Inflammatory macrophage treated with lipopolysaccharide for 1 hour (primary cell): ENCODE measurements around the gene FBXL20.
"Not testable (repeated sequence)": the region's sequence is repeated elsewhere in the genome, so short reads cannot be mapped to it uniquely, and the experiment has no call there.

Source experiments
- DNase-seq, 2 donors: peaks; one replicate each; pipeline ENCODE4 v3.0.0-alpha.2; 2020 to 2022

The FBXL20 gene

GRCh38 chr17:39325528-39326240, 75.7 kb downstream of the FBXL20 start:
- DNase-seq: peak; percentile 71 to 80

- DNase-seq: peak; percentile 32 to 46
Measured at GRCh38 chr17:39318636-39319035, 82.8 kb downstream of the FBXL20 start.

GRCh38 chr17:39306509-39307212, 94.8 kb downstream of the FBXL20 start:
- peak; percentile 17 to 39 for DNase-seq

- no peak for DNase-seq
Measured at GRCh38 chr17:39305978-39306377, 95.4 kb downstream of the FBXL20 start.

- no peak for DNase-seq
Measured at GRCh38 chr17:39304188-39304587, 97.2 kb downstream of the FBXL20 start.

- DNase-seq: no peak
Measured at GRCh38 chr17:39294060-39294459, 107.4 kb downstream of the FBXL20 start.

GRCh38 chr17:39292546-39292945, 108.9 kb downstream of the FBXL20 start:
- not testable (repeated sequence) for DNase-seq

- not testable (repeated sequence) for DNase-seq
Measured at GRCh38 chr17:39286513-39286912, 114.9 kb downstream of the FBXL20 start.

- DNase-seq: no peak
Measured at GRCh38 chr17:39284685-39285084, 116.7 kb downstream of the FBXL20 start.

- DNase-seq: no peak
Measured at GRCh38 chr17:39283896-39284295, 117.5 kb downstream of the FBXL20 start.

- DNase-seq: no peak
Measured at GRCh38 chr17:39283098-39283497, 118.3 kb downstream of the FBXL20 start.

- DNase-seq: no peak
Measured at GRCh38 chr17:39281806-39282205, 119.6 kb downstream of the FBXL20 start.

- not testable (repeated sequence) for DNase-seq
Measured at GRCh38 chr17:39278246-39278645, 123.2 kb downstream of the FBXL20 start.

- DNase-seq: no peak
Measured at GRCh38 chr17:39277110-39277509, 124.3 kb downstream of the FBXL20 start.

- no peak for DNase-seq
Measured at GRCh38 chr17:39276113-39276512, 125.3 kb downstream of the FBXL20 start.

- peak; percentile 2 to 23 for DNase-seq
Measured at GRCh38 chr17:39271546-39271945, 129.9 kb downstream of the FBXL20 start.

GRCh38 chr17:39270923-39271322, 130.5 kb downstream of the FBXL20 start:
- DNase-seq: peak; percentile 21 to 54

- DNase-seq: no peak
Measured at GRCh38 chr17:39264119-39264518, 137.3 kb downstream of the FBXL20 start.

- no peak for DNase-seq
Measured at GRCh38 chr17:39261286-39261685, 140.1 kb downstream of the FBXL20 start.

GRCh38 chr17:39252788-39253460, 148.5 kb downstream of the FBXL20 start:
- DNase-seq: no peak

GRCh38 chr17:39251997-39252396, 149.4 kb downstream of the FBXL20 start:
- DNase-seq: no peak

GRCh38 chr17:39250076-39250475, 151.3 kb downstream of the FBXL20 start:
- not testable (repeated sequence) for DNase-seq

- no peak for DNase-seq
Measured at GRCh38 chr17:39246274-39246673, 155.2 kb downstream of the FBXL20 start.
